ENCODE measurements around the gene LIX1L.

Gene LIX1L

GRCh38 chr1:145992958-145993617 is 35.3 kb upstream of the LIX1L start:
- POLR2A ChIA-PET: interaction anchor here (0.6 to 2.1 kb wide), 4 partner anchors 11 to 64 kb away, joined by 3 to 7 read pairs (median 5); no protein-coding TSS in a partner anchor
- TF ChIP-seq, protein P1, sequence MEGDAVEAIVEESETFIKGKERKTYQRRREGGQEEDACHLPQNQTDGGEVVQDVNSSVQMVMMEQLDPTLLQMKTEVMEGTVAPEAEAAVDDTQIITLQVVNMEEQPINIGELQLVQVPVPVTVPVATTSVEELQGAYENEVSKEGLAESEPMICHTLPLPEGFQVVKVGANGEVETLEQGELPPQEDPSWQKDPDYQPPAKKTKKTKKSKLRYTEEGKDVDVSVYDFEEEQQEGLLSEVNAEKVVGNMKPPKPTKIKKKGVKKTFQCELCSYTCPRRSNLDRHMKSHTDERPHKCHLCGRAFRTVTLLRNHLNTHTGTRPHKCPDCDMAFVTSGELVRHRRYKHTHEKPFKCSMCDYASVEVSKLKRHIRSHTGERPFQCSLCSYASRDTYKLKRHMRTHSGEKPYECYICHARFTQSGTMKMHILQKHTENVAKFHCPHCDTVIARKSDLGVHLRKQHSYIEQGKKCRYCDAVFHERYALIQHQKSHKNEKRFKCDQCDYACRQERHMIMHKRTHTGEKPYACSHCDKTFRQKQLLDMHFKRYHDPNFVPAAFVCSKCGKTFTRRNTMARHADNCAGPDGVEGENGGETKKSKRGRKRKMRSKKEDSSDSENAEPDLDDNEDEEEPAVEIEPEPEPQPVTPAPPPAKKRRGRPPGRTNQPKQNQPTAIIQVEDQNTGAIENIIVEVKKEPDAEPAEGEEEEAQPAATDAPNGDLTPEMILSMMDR (IDR thresholded peaks at IDR 0.05; ENCODE audit: control extremely low read depth, extremely low read depth, low read depth, missing control alignments): no peak
- CTCF ChIA-PET: interaction anchor here (1.3 to 14.3 kb wide), 5 partner anchors 9 to 101 kb away, joined by 3 to 176 read pairs (median 3); no protein-coding TSS in a partner anchor
- DNase-seq (ENCODE audit: extremely low spot score): no peak

DNA sequence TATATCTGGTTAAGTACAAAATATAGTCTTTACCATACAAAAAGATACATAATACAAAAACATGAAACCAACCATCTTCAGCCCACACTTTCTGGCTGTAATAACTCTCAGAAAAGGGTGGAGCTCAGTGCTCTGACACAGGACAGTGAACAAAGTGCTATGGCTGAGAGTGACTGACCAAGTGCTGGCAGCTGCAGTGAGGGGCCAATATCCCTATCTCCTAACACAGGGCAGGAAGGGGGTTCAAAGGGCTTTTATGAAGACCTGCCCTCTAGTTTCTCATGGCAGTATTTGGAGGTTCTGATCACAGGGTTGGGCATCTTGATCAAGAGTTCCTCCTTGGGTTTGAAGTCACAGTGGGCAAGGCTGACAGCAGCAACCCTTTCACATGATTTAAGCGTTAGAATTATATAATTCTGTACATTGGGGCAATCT is 34.7 kb upstream of the LIX1L start:
- POLR2A ChIA-PET: interaction anchor here (0.6 to 2.1 kb wide), 3 partner anchors 10 to 64 kb away, joined by 3 to 7 read pairs (median 7); no protein-coding TSS in a partner anchor
- TF ChIP-seq, protein P1 (IDR thresholded peaks at IDR 0.05; ENCODE audit: control extremely low read depth, extremely low read depth, low read depth, missing control alignments): no peak
- CTCF ChIA-PET: interaction anchor here (1.3 to 14.3 kb wide), 3 partner anchors 10 to 15 kb away, joined by 3 to 176 read pairs (median 3); no protein-coding TSS in a partner anchor
- DNase-seq (ENCODE audit: extremely low spot score): no peak

- no peak for DNase-seq (ENCODE audit: extremely low spot score)
- CTCF ChIA-PET: interaction anchor here (1.3 to 14.3 kb wide), 4 partner anchors 11 to 28 kb away, joined by 3 to 176 read pairs (median 4); partner anchors contain the start of genes ANKRD34A and POLR3GL
- TF ChIP-seq, protein P1 (IDR thresholded peaks at IDR 0.05; ENCODE audit: control extremely low read depth, extremely low read depth, low read depth, missing control alignments): no peak
- POLR2A ChIA-PET: interaction anchor here (1.0 to 2.1 kb wide), 2 partner anchors 10 to 13 kb away, joined by 3 to 7 read pairs; no protein-coding TSS in a partner anchor
Observed at GRCh38 chr1:145991735-145992412, 34.1 kb upstream of the LIX1L start.

- CTCF ChIA-PET: interaction anchor here (0.6 to 14.3 kb wide), 5 partner anchors 10 to 27 kb away, joined by 3 to 176 read pairs (median 6); partner anchors contain the start of genes ANKRD34A and POLR3GL
- no peak for DNase-seq (ENCODE audit: extremely low spot score)
- TF ChIP-seq, protein P1 (IDR thresholded peaks at IDR 0.05; ENCODE audit: control extremely low read depth, extremely low read depth, low read depth, missing control alignments): no peak
- POLR2A ChIA-PET: interaction anchor here (0.6 to 3.0 kb wide), 6 partner anchors 11 to 145 kb away, joined by 3 to 25 read pairs (median 4); partner anchors contain the start of genes ANKRD34A, LIX1L and POLR3GL
Observed at GRCh38 chr1:145990249-145990855, 32.5 kb upstream of the LIX1L start.

DNA sequence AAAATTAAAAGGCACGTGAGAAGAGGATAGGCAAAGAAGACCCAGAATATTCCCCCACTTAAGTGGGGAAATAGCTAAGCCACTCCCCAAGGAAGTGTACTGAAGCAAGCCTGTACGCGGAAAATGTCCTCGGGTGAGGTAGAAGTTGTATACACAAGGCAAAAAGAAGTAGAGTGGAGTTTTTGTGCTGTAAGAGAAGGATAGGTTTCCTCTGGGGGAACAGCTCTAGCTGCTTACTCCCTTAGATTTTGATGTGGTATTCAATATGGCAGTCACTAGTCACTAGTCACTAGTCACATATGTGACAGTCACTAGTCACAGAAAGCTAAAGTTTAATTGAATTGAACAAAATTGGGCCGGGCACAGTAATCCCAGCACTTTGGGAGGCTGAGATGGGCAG is 31.0 kb upstream of the LIX1L start:
- ChIA-PET CTCF (interaction anchor here (0.7 to 14.3 kb wide), 5 partner anchors 9 to 143 kb away, joined by 3 to 176 read pairs (median 6); partner anchors contain the start of genes LIX1L and NUDT17), POLR2A (interaction anchor here (0.8 to 3.0 kb wide), 4 partner anchors 9 to 49 kb away, joined by 3 to 25 read pairs (median 3); no protein-coding TSS in a partner anchor)
- TF ChIP-seq, protein P1 (IDR thresholded peaks at IDR 0.05; ENCODE audit: control extremely low read depth, extremely low read depth, low read depth, missing control alignments): no peak
- no peak for DNase-seq (ENCODE audit: extremely low spot score)
